Putamen (tissue), 1 donor: ENCODE measurements around the gene TNRC6B.
"Not testable (repeated sequence)": the region's sequence is repeated elsewhere in the genome, so short reads cannot be mapped to it uniquely, and the experiment has no call there.

Experiments
- DNase-seq: peaks from one replicate; pipeline ENCODE4 v3.0.0-alpha.2; 2016; ENCODE audit warnings: low spot score

Gene TNRC6B

DNA sequence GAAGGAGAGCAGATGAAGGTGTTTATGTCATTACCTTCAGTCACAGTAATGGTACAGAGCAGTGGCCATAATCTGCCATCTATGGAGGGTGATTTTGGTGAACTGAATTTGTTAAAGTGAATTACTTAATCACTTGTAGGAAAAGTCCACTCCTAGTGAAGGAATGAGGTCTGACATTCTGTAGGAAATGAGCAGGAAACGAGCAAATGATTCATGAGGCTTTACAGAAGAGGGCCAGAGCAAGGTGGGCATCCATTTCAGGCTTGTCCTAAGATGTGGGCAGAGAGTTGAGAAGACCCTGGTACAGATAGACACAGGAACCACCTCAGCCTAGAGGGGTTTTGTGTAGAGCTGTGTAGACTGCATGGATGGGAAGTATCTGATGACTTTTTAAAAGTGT lies 186.7 kb downstream of the TNRC6B start:
- DNase-seq, result no peak

DNA sequence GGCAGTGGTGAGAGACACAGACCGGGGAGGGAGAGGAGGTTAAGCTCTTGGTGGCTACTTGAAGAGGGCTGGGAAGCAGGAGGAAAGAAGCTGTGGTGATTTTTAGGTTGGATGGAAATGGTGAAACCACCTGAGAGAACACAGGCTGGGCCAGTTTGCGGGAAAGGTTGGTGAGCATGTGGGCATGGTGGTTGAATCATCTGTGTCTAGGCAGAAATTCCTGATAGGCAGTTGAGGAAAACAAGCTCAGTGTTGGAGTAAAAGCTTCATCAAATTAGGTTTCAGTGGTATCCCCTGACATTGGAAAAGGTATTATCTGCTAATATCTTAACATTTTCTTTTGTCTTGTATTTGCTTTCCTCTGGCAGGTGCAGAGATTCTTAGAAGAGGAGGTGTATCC lies 188.3 kb downstream of the TNRC6B start:
- DNase-seq, result no peak

DNA sequence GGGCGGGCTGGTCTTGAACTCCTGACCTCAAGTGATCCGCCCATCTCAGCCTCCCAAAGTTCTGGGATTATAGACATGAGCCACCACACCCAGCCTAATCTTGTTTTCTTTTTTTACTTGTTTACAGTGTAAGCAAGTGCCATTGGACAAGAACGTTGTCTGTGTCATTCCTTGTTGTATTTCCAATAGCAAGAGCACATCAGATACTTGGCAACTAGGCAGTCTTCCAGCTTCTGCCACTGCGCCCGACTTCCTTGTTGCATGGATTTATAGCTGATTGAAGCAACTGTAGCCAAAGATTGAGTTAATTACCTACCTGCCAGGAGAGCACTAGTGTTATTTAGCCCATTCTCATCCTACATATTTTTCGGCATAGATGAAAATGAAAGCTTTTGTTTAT lies 189.6 kb downstream of the TNRC6B start:
- DNase-seq, result no peak

DNA sequence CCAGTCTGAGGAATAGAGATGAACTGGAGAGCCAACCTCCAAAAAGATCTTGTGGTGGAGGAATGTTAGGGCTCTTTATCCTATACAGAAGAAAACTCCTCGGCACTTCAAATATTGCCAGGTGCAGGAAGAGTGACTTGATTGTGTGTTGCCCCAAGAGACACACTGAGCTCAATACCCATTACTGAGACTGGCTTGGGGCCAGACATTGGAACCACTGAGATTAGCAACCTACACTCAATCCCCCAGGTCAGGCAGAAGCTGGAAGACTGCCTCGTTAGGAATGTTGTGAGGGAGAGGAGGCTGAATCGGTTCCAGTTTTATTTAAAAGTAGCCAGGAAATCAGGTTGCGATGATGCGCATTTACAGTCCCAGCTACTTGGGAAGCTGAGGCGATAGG lies 190.3 kb downstream of the TNRC6B start:
- DNase-seq, result no peak

DNA sequence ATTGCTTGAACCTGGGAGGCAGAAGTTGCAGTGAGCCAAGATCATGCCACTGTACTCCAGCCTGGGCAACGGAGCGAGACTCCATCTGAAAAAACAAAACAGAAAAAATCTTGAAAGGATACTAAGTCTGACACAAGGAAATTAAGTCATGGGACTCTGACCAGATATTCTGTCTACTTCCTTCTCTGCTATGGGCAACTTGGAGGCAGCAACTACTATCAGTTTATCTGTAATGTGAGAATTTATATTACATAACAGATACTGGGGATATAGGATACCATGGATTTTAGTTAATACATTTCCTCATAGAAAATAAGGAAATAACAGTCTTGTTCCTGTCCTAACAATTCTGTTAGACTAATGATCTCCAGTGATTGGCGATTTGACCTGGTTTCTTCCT lies 191.1 kb downstream of the TNRC6B start:
- DNase-seq, result no peak

DNA sequence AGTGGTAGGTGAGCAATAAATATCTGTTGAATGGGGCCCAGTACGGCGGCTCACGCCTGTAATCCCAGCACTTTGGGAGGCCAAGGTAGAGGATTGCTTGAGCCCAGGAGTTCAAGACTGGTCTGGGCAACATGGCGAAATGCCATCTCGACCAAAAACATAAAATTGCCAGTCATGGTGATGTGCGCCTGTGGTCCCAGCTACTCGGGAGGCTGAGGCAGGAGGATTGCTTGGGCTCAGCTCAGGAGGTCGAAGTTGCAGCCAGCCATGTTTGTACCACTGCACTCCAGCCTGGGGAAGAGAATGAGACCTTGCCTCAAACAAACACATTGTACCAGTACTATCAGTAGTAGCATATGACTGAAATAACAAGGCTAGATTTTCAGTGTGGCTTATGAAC lies 196.8 kb downstream of the TNRC6B start:
- no peak for DNase-seq

DNA sequence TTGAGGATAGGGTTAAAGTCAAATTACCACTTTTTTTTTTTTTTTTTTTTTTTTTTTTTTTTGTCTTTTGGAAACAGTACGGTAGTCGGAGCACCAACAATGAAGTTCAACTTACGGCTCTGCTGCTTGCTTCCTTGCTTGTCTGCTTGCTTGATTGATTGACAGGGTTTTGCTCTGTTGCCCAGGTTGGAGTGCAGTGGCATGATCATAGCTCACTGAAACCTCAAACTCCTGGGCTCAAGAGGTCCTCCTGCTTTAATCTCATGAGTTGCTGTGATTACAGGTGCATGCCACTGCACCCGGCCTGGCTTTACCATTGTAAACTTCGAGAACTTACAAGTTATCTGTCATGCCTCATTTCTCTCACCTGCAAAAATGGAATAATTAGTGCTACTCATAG lies 198.4 kb downstream of the TNRC6B start:
- DNase-seq, result no peak

DNA sequence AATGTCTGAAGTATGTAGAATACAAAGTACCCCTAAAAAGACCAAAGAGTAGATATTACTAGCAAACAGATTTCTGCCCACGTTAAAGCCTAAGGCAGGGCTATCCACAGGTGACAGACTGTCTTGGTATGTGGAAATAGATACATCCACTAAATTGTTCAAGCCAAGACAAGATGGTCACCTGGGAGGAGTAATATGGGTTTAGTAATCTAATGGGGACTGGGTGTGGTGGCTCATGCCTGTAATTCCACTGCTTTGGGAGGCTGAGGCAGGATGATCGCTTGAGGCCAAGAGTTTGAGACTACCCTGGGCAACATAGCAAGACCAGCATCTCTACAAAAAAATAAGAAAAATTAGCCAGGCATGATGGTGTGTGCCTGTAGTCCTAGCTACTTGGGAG lies 200.2 kb downstream of the TNRC6B start:
- no peak for DNase-seq

DNA sequence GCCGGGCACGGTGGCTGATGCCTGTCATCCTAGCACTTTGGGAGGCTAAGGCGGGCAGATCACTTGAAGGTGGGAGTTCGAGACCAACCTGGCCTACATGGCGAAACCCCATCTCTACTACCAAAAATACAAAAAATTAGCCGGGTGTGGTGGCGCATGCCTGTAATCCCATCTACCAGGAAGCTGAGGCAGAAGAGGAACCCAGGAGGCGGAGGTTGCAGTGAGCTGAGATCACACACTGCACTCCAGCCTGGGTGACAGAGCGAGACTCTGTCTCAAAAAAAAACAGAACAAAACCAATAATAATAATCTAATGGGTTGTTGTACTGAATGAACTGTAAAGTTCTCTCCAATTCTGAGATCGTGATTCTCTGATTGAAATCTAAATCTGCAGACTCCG lies 200.7 kb downstream of the TNRC6B start:
- DNase-seq, result not testable (repeated sequence)

DNA sequence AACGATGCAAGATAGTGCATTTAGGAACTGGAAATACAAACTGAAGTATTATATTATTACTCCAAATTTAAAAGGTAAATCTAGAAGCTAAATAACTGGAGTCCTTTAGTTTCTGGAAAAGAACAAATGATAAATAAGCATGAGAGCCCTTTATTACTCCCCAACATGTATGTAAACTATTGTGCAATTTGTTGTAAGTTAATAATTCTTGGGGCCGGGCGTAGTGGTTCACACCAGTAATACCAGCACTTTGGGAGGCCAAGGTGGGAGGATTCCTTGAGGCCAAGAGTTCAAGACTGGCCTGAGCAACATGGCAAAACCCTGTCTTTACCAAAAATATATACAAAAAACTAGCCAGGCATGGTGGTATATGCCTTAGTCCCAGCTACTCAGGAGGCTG lies 203.7 kb downstream of the TNRC6B start:
- no peak for DNase-seq

DNA sequence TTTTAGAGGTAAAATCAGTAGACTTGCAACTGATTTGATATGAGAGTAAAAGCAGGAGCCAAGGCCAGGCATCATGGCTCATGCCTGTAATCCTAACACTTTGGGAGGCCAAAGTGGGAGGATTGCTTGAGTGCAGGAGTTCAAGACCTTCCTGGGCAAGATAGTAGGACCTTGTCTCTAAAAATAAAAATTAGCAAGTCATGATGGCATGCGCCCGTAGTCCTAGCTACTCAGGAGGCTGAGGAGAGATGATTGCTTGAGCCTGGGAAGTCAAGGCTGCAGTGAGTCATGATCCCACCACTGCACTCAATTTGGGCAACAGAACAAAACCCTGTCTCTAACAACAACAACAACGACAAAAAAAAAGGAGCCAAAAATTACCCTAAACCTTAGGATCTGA lies 206.2 kb downstream of the TNRC6B start:
- no peak for DNase-seq

DNA sequence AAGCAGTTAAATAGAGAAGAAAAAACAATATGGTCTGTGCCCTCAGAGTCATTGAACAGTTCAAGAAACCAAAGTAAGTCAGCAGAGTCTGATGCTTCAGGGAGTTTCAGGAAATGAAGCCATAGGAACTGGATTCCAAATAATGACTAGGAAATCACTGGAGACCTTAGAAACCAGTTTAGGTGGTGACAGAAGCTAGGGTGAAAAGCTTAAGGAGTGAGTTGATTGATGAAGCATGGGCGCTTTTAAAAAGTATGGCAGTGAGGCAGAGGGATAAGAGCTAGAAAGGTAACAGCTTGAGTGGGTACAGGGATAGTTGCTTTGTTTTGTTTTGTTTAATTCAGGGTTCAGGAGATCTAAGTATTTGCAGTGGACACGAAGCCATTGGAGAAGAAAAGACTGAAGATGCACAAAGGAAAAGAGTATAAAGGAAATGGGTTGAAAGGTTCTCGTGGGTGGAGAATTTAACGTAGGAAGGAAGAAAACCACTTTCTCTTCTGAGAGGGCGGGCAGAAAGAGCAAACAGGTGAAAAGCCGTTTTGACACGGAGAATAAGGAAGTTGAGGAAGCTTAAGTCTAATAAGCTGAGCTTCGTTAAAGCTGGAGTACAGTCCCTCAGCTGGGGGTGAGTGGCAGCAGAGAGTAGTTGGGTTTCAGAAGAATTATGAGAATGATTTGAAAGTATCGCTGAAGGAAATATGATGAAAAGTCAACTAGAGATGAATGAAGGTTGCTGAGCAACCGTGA lies 207.5 kb downstream of the TNRC6B start:
- DNase-seq, result no peak
